Measurements from ENCODE around the gene SAP30BP. TPM values are rescaled to one million over a fixed set of nuclear protein-coding genes. Genes with fewer than 3 reads are reported as not detected.

Gene SAP30BP
- total and polyA plus RNA-seq, 2 of the 8 experiments (the other 6 are each of a cell fraction or from before 2014, with no cell fraction given), result 63.3 to 79.9 TPM

- H3K23ac ChIP-seq (ENCODE audit: insufficient read length), result no peak overlapping the region
- H2AFZ ChIP-seq (ENCODE audit: low read length), result no peak overlapping the region
- ChIA-PET POLR2A (ENCODE audit: partially characterized antibody) (interaction anchor here (0.6 to 5.0 kb wide), 7 partner anchors 9 to 100 kb away, joined by 3 to 26 read pairs (median 4); partner anchors contain the start of genes RECQL5 and SAP30BP), CTCF (ENCODE audit: partially characterized antibody) (interaction anchor here (1.2 to 3.7 kb wide), 6 partner anchors 14 to 83 kb away, joined by 3 to 40 read pairs (median 7); partner anchors contain the start of gene SMIM5)
- no peak overlapping the region for H3K4ac ChIP-seq (replicated peaks; ENCODE audit: insufficient read length, low read depth, low read length)
- no peak overlapping the region for H4K91ac ChIP-seq (replicated peaks; ENCODE audit: insufficient read length, low read length)
- H3K4me2 ChIP-seq (ENCODE audit: insufficient read depth in 1 of 2, low read depth in 2 of 2, low read length in 2 of 2), result no peak overlapping the region
- no peaks in the 10 kb centered on the region for H3K9me3 ChIP-seq (ENCODE audit: insufficient read depth in 2 of 2, low read depth in 1 of 2, low read length in 1 of 2)
- no peak overlapping the region for H3K4me3 ChIP-seq (ENCODE audit: extremely low read depth in 1 of 4, insufficient read depth in 2 of 4, low read depth in 3 of 4, low read length in 4 of 4)
- H3K56ac ChIP-seq (replicated peaks; ENCODE audit: insufficient read length, low read depth, low read length), result no peak overlapping the region
- no peak overlapping the region; the same call in 1 of the 2 replicates for H2BK5ac ChIP-seq (ENCODE audit: low read depth, low read length)
- no peak overlapping the region for H3K27ac ChIP-seq (ENCODE audit: low read depth, low read length)
- FAIRE-seq (no peak), DNase-seq (ENCODE audit: low read depth in 1 of 2, low spot score in 2 of 2) (no peak)
- no peak overlapping the region for H3K14ac ChIP-seq (ENCODE audit: insufficient read length)
- H3K79me1 ChIP-seq (ENCODE audit: low read depth, low read length), result peaks cover 16% of the 10 kb centered on the region
- no peak overlapping the region for H4K5ac ChIP-seq (ENCODE audit: insufficient read length, low read depth, low read length)
- no peak overlapping the region for H3K18ac ChIP-seq (ENCODE audit: extremely low read depth, low read length)
- H2BK15ac ChIP-seq (ENCODE audit: low read length), result no peak overlapping the region
- H3K36me3 ChIP-seq (ENCODE audit: control insufficient read depth in 2 of 4, insufficient read depth in 4 of 4, low read length in 3 of 4), result peaks cover 2 to 12% (median 5%) of the 10 kb centered on the region in 4 experiments; a peak in 4 of 8 replicates
- peaks cover 7 to 10% of the 10 kb centered on the region in 2 experiments for H4K20me1 ChIP-seq (replicated peaks in 1 of 2; ENCODE audit: control insufficient read depth in 1 of 2, insufficient read depth in 2 of 2, low read length in 2 of 2)
- no peak overlapping the region for H3K9ac ChIP-seq (replicated peaks in 1 of 4; ENCODE audit: extremely low read depth in 1 of 4, low read depth in 3 of 4, low read length in 3 of 4)
- no peaks in the 10 kb centered on the region for H3K4me1 ChIP-seq (replicated peaks in 1 of 4; ENCODE audit: control insufficient read depth in 3 of 4, insufficient read depth in 4 of 4, low read length in 3 of 4)
- no peaks in the 10 kb centered on the region for H3K27me3 ChIP-seq (replicated peaks in 1 of 4; ENCODE audit: control insufficient read depth in 3 of 4, extremely low read depth in 1 of 4, insufficient read depth in 3 of 4, low read length in 3 of 4)
- H2BK12ac ChIP-seq (ENCODE audit: low read depth, low read length), result no peak overlapping the region
- 94% methylated on average over 10 of the region's 10 CpGs; no CpG with 5 or more reads in 1 of the 2 experiments for WGBS, 2 experiments (ENCODE audit: extremely low coverage in 1 of 2, insufficient coverage in 1 of 2, insufficient read length in 1 of 2, insufficient replicate concordance in 2 of 2, low coverage in 1 of 2, low lambda C conversion rate in 2 of 2, missing lambda C conversion rate in 1 of 2)
- no peaks in the 10 kb centered on the region for H3K23me2 ChIP-seq (ENCODE audit: low read depth, low read length)
- no peak overlapping the region for H4K8ac ChIP-seq (ENCODE audit: extremely low read depth, insufficient read depth, low read length)
- H3K79me2 ChIP-seq (ENCODE audit: control insufficient read depth in 1 of 2, insufficient read depth in 2 of 2, low read length in 2 of 2), result peaks cover 2 to 61% of the 10 kb centered on the region in 2 experiments; a peak in 2 of 4 replicates
- H2BK20ac ChIP-seq (ENCODE audit: low read length), result no peak overlapping the region
- H2BK120ac ChIP-seq (replicated peaks; ENCODE audit: low read depth, low read length), result no peak overlapping the region
- H2AK5ac ChIP-seq (ENCODE audit: low read depth, low read length), result no peak overlapping the region
- no peak for TF ChIP-seq EZH2 (IDR thresholded peaks at IDR 0.05; ENCODE audit: low read depth, low read length, severe bottlenecking)
- no peak for TF ChIP-seq SIX5 (IDR thresholded peaks at IDR 0.05; ENCODE audit: low read depth, low read length)
- no peak for TF ChIP-seq RXRA (IDR thresholded peaks at IDR 0.05; ENCODE audit: insufficient read depth, low read depth, low read length)
- no peak for TF ChIP-seq KDM1A (IDR thresholded peaks at IDR 0.05; ENCODE audit: borderline replicate concordance, low read length)
- no peak for TF ChIP-seq SP2 (IDR thresholded peaks at IDR 0.05; ENCODE audit: low read length)
- TF ChIP-seq, protein P1, sequence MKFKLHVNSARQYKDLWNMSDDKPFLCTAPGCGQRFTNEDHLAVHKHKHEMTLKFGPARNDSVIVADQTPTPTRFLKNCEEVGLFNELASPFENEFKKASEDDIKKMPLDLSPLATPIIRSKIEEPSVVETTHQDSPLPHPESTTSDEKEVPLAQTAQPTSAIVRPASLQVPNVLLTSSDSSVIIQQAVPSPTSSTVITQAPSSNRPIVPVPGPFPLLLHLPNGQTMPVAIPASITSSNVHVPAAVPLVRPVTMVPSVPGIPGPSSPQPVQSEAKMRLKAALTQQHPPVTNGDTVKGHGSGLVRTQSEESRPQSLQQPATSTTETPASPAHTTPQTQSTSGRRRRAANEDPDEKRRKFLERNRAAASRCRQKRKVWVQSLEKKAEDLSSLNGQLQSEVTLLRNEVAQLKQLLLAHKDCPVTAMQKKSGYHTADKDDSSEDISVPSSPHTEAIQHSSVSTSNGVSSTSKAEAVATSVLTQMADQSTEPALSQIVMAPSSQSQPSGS (IDR thresholded peaks at IDR 0.05; ENCODE audit: low read length), result no peak
- TF ChIP-seq KDM4A (IDR thresholded peaks at IDR 0.05; ENCODE audit: low read depth, low read length, severe bottlenecking), result no peak
- TF ChIP-seq, protein P2, sequence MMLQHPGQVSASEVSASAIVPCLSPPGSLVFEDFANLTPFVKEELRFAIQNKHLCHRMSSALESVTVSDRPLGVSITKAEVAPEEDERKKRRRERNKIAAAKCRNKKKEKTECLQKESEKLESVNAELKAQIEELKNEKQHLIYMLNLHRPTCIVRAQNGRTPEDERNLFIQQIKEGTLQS (IDR thresholded peaks at IDR 0.05; ENCODE audit: insufficient read depth, low read depth, low read length), result no peak
These were observed 13.3 kb downstream of the SAP30BP start for GRCh38 chr17:75680431-75680830.

All from H1 (cell line).